ENCODE data around the gene HAP1.
A peak's percentile ranks its signal among the peaks of the same experiment; 100 is the strongest.
"Not testable (repeated sequence)": the region's sequence is repeated elsewhere in the genome, so short reads cannot be mapped to it uniquely, and the experiment has no call there.

The HAP1 gene

GRCh38 chr17:41734139-41734948 is at the start of gene HAP1:
Gene HAP1, minus strand, starts transcription at chr17:41734643. Its CDS starts 9 bp downstream, at chr17:41734634.
- peak; percentile 33 for DNase-seq (ENCODE audit: low read depth)

- no peak for DNase-seq (ENCODE audit: low read depth)
Measured at GRCh38 chr17:41782142-41782541, 47.7 kb upstream of the HAP1 start.

- DNase-seq (ENCODE audit: low read depth): no peak
Measured at GRCh38 chr17:41781404-41782110, 47.1 kb upstream of the HAP1 start.

- no peak for DNase-seq (ENCODE audit: low read depth)
Measured at GRCh38 chr17:41779954-41780353, 45.5 kb upstream of the HAP1 start.

- peak; percentile 72 for DNase-seq (ENCODE audit: low read depth)
Measured at GRCh38 chr17:41777574-41778188, 43.2 kb upstream of the HAP1 start.

- DNase-seq (ENCODE audit: low read depth): no peak
Measured at GRCh38 chr17:41777157-41777573, 42.7 kb upstream of the HAP1 start.

GRCh38 chr17:41776262-41776900 is 41.9 kb upstream of the HAP1 start:
- DNase-seq (ENCODE audit: low read depth): not testable (repeated sequence)

- no peak for DNase-seq (ENCODE audit: low read depth)
Measured at GRCh38 chr17:41775394-41776226, 41.2 kb upstream of the HAP1 start.

GRCh38 chr17:41773731-41774193 is 39.3 kb upstream of the HAP1 start:
- no peak for DNase-seq (ENCODE audit: low read depth)

- peak; percentile 91 for DNase-seq (ENCODE audit: low read depth)
Measured at GRCh38 chr17:41773190-41773588, 38.7 kb upstream of the HAP1 start.

- no peak for DNase-seq (ENCODE audit: low read depth)
Measured at GRCh38 chr17:41772586-41773189, 38.2 kb upstream of the HAP1 start.

- DNase-seq (ENCODE audit: low read depth): no peak
Measured at GRCh38 chr17:41772218-41772585, 37.8 kb upstream of the HAP1 start.

GRCh38 chr17:41771389-41772206 is 37.2 kb upstream of the HAP1 start:
- DNase-seq (ENCODE audit: low read depth): no peak

- DNase-seq (ENCODE audit: low read depth): no peak
Measured at GRCh38 chr17:41769985-41770384, 35.5 kb upstream of the HAP1 start.

- DNase-seq (ENCODE audit: low read depth): no peak
Measured at GRCh38 chr17:41769346-41769862, 35.0 kb upstream of the HAP1 start.

GRCh38 chr17:41768682-41769288 is 34.3 kb upstream of the HAP1 start:
- no peak for DNase-seq (ENCODE audit: low read depth)

- DNase-seq (ENCODE audit: low read depth): no peak
Measured at GRCh38 chr17:41767324-41768042, 33.0 kb upstream of the HAP1 start.

- DNase-seq (ENCODE audit: low read depth): no peak
Measured at GRCh38 chr17:41766135-41766534, 31.7 kb upstream of the HAP1 start.

GRCh38 chr17:41763327-41763726 is 28.9 kb upstream of the HAP1 start:
- DNase-seq (ENCODE audit: low read depth): no peak

Measured in ELR (cell line).